Skin epidermis (tissue), 12 donors: Measurements from ENCODE around the gene IKZF2.
A peak's percentile ranks its signal among the peaks of the same experiment; 100 is the strongest.

Experiments
- H3K27ac ChIP-seq, 21 experiments: fragments of 200-600 bp; sonication (generic) in 11 of 21; one replicate each; pipeline ENCODE4 v1.5.0; 2020; ENCODE audit warnings: mild to moderate bottlenecking in 3 of 21, inconsistent platforms in 2 of 21, moderate library complexity in 2 of 21
- H3K4me3 ChIP-seq, 7 experiments: fragments of 200-600 bp; sonication (generic) in 2 of 7; one replicate each; pipeline ENCODE4 v1.5.0; 2020; ENCODE audit warnings: inconsistent platforms in 2 of 7, mild to moderate bottlenecking in 2 of 7, moderate library complexity in 1 of 7

Gene IKZF2

GRCh38 chr2:212975333-212975732 lies 176.1 kb downstream of the IKZF2 start:
- Histone ChIP-seq H3K4me3 (no peak overlapping the region), H3K27ac (peak overlapping the region in 2 of 21 experiments; percentile 14 to 25)

DNA sequence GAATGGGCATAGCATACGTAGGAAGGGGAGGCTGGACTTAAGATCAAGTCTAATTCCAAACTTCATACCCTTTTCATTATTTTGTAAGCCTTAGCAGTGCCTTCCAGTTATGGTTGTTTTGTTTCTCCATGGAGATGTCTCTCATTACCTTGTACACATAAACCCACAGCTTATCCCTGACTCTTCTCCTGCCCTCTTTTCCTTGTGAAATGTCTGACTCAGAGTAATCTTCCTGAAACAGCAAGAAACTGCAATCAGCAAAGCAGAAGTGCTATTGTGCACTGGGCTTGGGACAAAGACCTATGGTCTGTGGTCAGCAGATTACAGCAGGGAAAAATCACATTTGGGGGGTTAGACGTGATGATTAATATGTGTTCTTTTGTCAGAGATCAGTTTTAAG lies 176.7 kb downstream of the IKZF2 start:
- peak overlapping the region in 2 of 21 experiments; percentile 14 to 47 for H3K27ac ChIP-seq
- H3K4me3 ChIP-seq: no peak overlapping the region

- Histone ChIP-seq H3K27ac (no peak overlapping the region), H3K4me3 (no peak overlapping the region)
These were observed 178.1 kb downstream of the IKZF2 start for GRCh38 chr2:212973347-212973746.

GRCh38 chr2:212970132-212970531 lies 181.3 kb downstream of the IKZF2 start:
- H3K27ac ChIP-seq: no peak overlapping the region
- no peak overlapping the region for H3K4me3 ChIP-seq

GRCh38 chr2:212968284-212969081 lies 182.9 kb downstream of the IKZF2 start:
- H3K27ac ChIP-seq: peak overlapping the region in 2 of 21 experiments; percentile 27 to 51
- no peak overlapping the region for H3K4me3 ChIP-seq

GRCh38 chr2:212966884-212967283 lies 184.5 kb downstream of the IKZF2 start:
- Histone ChIP-seq H3K4me3 (no peak overlapping the region), H3K27ac (no peak overlapping the region)

DNA sequence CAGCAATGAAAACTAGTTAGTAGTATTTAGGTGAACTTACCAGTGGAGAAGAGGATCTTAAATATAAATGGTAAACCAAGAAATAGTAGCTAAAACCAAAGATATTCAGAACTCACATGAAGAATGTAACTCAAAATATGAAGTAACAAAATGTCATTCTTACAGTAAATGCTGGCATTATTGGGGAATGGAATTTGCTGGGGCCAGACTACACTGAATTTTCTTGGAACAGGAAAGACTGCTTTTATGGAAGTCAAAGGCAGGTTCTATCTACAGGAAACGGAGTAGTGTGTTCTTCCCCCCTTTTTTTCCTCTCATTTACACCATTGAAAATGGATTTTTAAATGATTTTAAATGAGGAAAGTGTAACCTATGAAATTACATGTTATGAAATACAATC lies 188.7 kb downstream of the IKZF2 start:
- H3K27ac ChIP-seq: no peak overlapping the region
- H3K4me3 ChIP-seq: no peak overlapping the region

DNA sequence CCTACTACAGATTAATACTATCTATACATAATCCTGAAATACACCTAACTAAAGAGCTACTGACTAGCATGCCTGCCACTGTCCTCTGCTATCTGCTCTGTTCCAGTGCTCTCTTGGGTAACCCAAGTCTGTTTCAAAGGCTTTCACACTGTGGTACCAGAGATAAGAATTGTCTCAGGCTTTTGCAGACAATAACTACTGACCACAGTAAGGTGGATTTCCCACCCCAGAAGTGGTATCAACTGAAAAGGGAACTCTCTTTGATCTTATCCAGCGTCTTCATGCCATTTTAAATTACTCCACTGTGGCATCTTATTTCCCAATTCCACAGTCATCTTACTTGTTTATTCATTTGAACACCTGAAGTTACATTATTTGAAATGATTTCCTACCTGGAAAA lies 190.2 kb downstream of the IKZF2 start:
- no peak overlapping the region for H3K27ac ChIP-seq
- H3K4me3 ChIP-seq: no peak overlapping the region

- H3K27ac ChIP-seq: peak overlapping the region in 1 of 21 experiments; percentile 60
- no peak overlapping the region for H3K4me3 ChIP-seq
These were observed 191.1 kb downstream of the IKZF2 start for GRCh38 chr2:212960336-212960735.

- H3K27ac ChIP-seq: peak overlapping the region in 10 of 21 experiments; percentile 11 to 60 (median 48)
- H3K4me3 ChIP-seq: no peak overlapping the region
These were observed 191.8 kb downstream of the IKZF2 start for GRCh38 chr2:212959471-212960117.

DNA sequence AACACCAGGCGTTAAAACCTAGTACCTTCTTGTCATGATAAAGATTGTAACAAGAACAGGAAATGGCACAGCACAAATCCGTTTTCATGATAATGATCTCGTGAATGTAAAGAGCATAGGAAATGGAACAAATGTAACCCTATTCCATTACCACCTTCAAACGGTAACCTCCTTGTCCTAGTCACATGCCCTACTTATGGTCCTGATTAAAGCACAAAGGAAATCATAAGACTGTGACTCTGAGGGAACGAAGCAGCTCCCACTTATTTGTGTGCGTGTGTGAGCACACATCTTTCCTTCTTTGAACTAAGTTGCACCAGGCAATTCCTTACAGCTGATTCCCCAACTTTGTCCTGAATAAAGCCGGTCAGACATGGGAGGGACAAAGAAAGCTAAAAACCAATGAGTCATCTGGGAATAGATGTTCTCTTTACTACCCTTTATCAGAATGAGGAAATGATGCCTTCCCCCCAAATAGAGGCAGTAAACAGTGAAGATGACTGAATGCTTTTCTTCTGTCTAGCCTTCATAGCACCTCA lies 192.6 kb downstream of the IKZF2 start:
- H3K4me3 ChIP-seq: no peak overlapping the region
- peak overlapping the region in 11 of 21 experiments; percentile 1 to 60 (median 47) for H3K27ac ChIP-seq

- Histone ChIP-seq H3K4me3 (no peak overlapping the region), H3K27ac (peak overlapping the region in 9 of 21 experiments; percentile 1 to 57 (median 22))
These were observed 193.3 kb downstream of the IKZF2 start for GRCh38 chr2:212958133-212958532.

- no peak overlapping the region for H3K4me3 ChIP-seq
- peak overlapping the region in 5 of 21 experiments; percentile 9 to 48 (median 18) for H3K27ac ChIP-seq
These were observed 193.8 kb downstream of the IKZF2 start for GRCh38 chr2:212957624-212958023.

GRCh38 chr2:212956665-212957607 lies 194.5 kb downstream of the IKZF2 start:
- H3K27ac ChIP-seq: peak overlapping the region in 6 of 21 experiments; percentile 13 to 31 (median 22)
- no peak overlapping the region for H3K4me3 ChIP-seq

- H3K4me3 ChIP-seq: no peak overlapping the region
- H3K27ac ChIP-seq: no peak overlapping the region
These were observed 198.1 kb downstream of the IKZF2 start for GRCh38 chr2:212953170-212953920.

DNA sequence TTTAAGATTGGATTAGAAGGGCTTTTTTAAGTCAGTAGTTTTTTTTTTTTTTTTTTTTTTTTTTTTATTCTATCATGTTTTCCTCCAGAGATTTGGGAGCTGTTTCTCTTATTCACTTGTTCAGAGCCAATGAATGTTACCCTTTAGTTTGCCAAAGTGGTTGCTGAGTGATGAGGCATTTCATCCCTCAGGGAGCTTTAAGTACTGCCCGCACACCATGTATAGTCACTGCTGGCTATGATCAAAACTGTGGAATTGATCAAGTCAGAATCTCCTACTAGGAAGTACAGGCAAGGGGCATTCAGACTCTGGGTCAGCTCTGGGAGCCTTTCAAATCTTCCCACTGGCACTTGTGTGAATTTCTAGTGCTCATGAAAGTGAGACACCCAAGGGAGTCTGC lies 201.6 kb downstream of the IKZF2 start:
- H3K4me3 ChIP-seq: no peak overlapping the region
- no peak overlapping the region for H3K27ac ChIP-seq
